ENCODE measurements around the gene SLC26A11.

DNA sequence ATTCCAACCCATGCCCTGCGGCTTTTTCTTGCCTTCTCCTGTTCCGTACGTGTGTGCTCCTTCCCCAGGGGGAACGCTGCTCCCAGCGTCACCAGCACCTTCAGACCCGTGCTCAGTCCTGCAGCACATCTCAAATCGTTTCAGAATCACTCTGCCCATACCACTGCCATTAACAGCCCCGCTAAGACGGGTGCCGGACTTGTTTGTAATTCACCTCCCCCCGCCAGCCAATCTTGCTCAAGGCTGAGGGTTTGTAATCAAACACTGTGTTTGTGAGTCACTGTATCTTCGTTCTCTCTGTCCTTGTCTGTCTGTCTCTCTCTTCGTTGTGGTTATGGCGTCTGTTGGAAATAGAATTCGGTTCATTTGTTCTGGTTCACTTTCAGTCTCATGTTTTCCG, 33.1 kb upstream of the SLC26A11 start:
- TF ChIP-seq, protein P1, sequence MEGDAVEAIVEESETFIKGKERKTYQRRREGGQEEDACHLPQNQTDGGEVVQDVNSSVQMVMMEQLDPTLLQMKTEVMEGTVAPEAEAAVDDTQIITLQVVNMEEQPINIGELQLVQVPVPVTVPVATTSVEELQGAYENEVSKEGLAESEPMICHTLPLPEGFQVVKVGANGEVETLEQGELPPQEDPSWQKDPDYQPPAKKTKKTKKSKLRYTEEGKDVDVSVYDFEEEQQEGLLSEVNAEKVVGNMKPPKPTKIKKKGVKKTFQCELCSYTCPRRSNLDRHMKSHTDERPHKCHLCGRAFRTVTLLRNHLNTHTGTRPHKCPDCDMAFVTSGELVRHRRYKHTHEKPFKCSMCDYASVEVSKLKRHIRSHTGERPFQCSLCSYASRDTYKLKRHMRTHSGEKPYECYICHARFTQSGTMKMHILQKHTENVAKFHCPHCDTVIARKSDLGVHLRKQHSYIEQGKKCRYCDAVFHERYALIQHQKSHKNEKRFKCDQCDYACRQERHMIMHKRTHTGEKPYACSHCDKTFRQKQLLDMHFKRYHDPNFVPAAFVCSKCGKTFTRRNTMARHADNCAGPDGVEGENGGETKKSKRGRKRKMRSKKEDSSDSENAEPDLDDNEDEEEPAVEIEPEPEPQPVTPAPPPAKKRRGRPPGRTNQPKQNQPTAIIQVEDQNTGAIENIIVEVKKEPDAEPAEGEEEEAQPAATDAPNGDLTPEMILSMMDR (optimal IDR thresholded peaks at IDR 0.05 in 1 of 3, IDR thresholded peaks at IDR 0.05 in 1 of 3, conservative IDR thresholded peaks at IDR 0.05 in 1 of 3; ENCODE audit: extremely low read depth in 1 of 3, insufficient read depth in 2 of 3, low read length in 3 of 3), result no peak
- TF ChIP-seq EZH2 (IDR thresholded peaks at IDR 0.05; ENCODE audit: low read length), result no peak
